Mononuclear cell (primary cell): ENCODE measurements around the gene PRKD2. TPM values are rescaled to one million over a fixed set of nuclear protein-coding genes. Genes with fewer than 3 reads are reported as not detected.

Experiments used
- H3K27me3 ChIP-seq: 2 replicates; pipeline ENCODE4 v1.6.0; 2011; ENCODE audit warnings: low read length, control low read depth; ENCODE audit not compliant: insufficient read depth
- H3K4me1 ChIP-seq: 2 replicates; pipeline ENCODE4 v1.5.1; 2011; ENCODE audit warnings: mild to moderate bottlenecking, low read length, control low read depth; ENCODE audit not compliant: insufficient read depth
- H3K4me3 ChIP-seq: 2 replicates; pipeline ENCODE4 v1.5.1; 2011; ENCODE audit warnings: mild to moderate bottlenecking, low read length, moderate library complexity
- H3K9me3 ChIP-seq: 2 replicates; pipeline ENCODE4 v1.5.1; 2011; ENCODE audit warnings: low read depth, mild to moderate bottlenecking, control low read depth, low read length
- total RNA-seq: library from RNA; depleted of rRNA; stranded (reverse); fragments of >200 nt; gene quantifications from one replicate; pipeline ENCODE4 v1.2.3, GENCODE V29; 2012

Gene PRKD2
- total RNA-seq, 1 donor, result 25.2 TPM

- Histone ChIP-seq H3K9me3 (no peaks in the 10 kb centered on the region), H3K4me1 (peaks cover 59% of the 10 kb centered on the region), H3K4me3 (no peak overlapping the region), H3K27me3 (no peaks in the 10 kb centered on the region)
Measured at GRCh38 chr19:46722421-46723022, 5.6 kb upstream of the PRKD2 start.

GRCh38 chr19:46722004-46722380 is 5.1 kb upstream of the PRKD2 start:
- H3K27me3 ChIP-seq, result no peaks in the 10 kb centered on the region
- H3K4me3 ChIP-seq, result no peak overlapping the region
- peaks cover 61% of the 10 kb centered on the region for H3K4me1 ChIP-seq
- no peaks in the 10 kb centered on the region for H3K9me3 ChIP-seq

GRCh38 chr19:46721269-46722003 is 4.5 kb upstream of the PRKD2 start:
- H3K27me3 ChIP-seq, result no peaks in the 10 kb centered on the region
- H3K9me3 ChIP-seq, result no peaks in the 10 kb centered on the region
- no peak overlapping the region for H3K4me3 ChIP-seq
- H3K4me1 ChIP-seq, result peaks cover 61% of the 10 kb centered on the region

- Histone ChIP-seq H3K4me3 (no peak overlapping the region), H3K27me3 (no peaks in the 10 kb centered on the region), H3K4me1 (peaks cover 66% of the 10 kb centered on the region), H3K9me3 (no peaks in the 10 kb centered on the region)
Measured at GRCh38 chr19:46720503-46721239, 3.8 kb upstream of the PRKD2 start.

- Histone ChIP-seq H3K9me3 (no peaks in the 10 kb centered on the region), H3K27me3 (no peaks in the 10 kb centered on the region), H3K4me3 (no peak overlapping the region), H3K4me1 (peaks cover 74% of the 10 kb centered on the region)
Measured at GRCh38 chr19:46719629-46720502, 3.0 kb upstream of the PRKD2 start.

GRCh38 chr19:46718934-46719622 is 2.2 kb upstream of the PRKD2 start:
- H3K27me3 ChIP-seq, result no peaks in the 10 kb centered on the region
- no peak overlapping the region for H3K4me3 ChIP-seq
- no peaks in the 10 kb centered on the region for H3K9me3 ChIP-seq
- H3K4me1 ChIP-seq, result peaks cover 79% of the 10 kb centered on the region

- Histone ChIP-seq H3K27me3 (no peaks in the 10 kb centered on the region), H3K9me3 (no peaks in the 10 kb centered on the region), H3K4me3 (peak overlapping the region; percentile 88), H3K4me1 (peaks cover 76% of the 10 kb centered on the region)
Measured at GRCh38 chr19:46718157-46718933, 1.4 kb upstream of the PRKD2 start.

GRCh38 chr19:46717716-46718143 is 816 bp upstream of the PRKD2 start:
- Histone ChIP-seq H3K4me1 (peaks cover 76% of the 10 kb centered on the region), H3K4me3 (peak overlapping the region; percentile 88), H3K27me3 (no peaks in the 10 kb centered on the region), H3K9me3 (no peaks in the 10 kb centered on the region)

GRCh38 chr19:46716672-46717033 is 261 bp downstream of the PRKD2 start:
- H3K4me1 ChIP-seq, result peaks cover 71% of the 10 kb centered on the region
- no peaks in the 10 kb centered on the region for H3K27me3 ChIP-seq
- H3K4me3 ChIP-seq, result peak overlapping the region; percentile 88
- H3K9me3 ChIP-seq, result no peaks in the 10 kb centered on the region

GRCh38 chr19:46715975-46716671 is 791 bp downstream of the PRKD2 start:
- Histone ChIP-seq H3K4me3 (peak overlapping the region; percentile 88), H3K9me3 (no peaks in the 10 kb centered on the region), H3K27me3 (no peaks in the 10 kb centered on the region), H3K4me1 (peaks cover 66% of the 10 kb centered on the region)

- Histone ChIP-seq H3K27me3 (no peaks in the 10 kb centered on the region), H3K4me1 (peaks cover 64% of the 10 kb centered on the region), H3K9me3 (no peaks in the 10 kb centered on the region), H3K4me3 (peak overlapping the region; percentile 88)
Measured at GRCh38 chr19:46715620-46715974, 1.3 kb downstream of the PRKD2 start.

- Histone ChIP-seq H3K9me3 (no peaks in the 10 kb centered on the region), H3K4me3 (peak overlapping the region; percentile 88), H3K27me3 (no peaks in the 10 kb centered on the region), H3K4me1 (peaks cover 53% of the 10 kb centered on the region)
Measured at GRCh38 chr19:46714444-46715106, 2.3 kb downstream of the PRKD2 start.
